HG03196 (cell line): ENCODE measurements around the gene FN3KRP.

ENCODE experiments used
- ATAC-seq: cut with Tn5 transposase; IDR thresholded peaks from one replicate; pipeline ENCODE4 v1.9.1; 2021; ENCODE audit not compliant: unreplicated experiment

The FN3KRP gene

DNA sequence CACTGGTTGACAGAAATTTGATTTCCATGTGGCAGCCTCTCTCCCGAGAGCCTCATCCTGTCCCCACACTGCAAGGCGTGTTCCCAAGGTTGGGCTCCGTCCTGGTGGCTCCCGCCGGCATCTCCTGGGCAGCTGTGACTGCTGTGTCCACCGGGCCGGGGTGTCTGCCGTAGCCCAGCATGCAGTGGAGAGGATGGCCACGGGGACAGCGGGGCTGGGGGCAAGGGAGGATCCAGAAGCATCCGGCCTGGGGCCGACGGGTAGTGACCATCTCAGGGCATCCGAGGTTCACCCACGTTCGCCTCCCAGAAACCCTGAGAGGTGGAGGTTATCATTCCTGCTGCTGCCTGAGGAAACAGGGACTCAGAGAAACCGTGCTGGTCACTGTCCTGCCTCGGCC, 10.8 kb upstream of the FN3KRP start:
- ATAC-seq, result no peak

DNA sequence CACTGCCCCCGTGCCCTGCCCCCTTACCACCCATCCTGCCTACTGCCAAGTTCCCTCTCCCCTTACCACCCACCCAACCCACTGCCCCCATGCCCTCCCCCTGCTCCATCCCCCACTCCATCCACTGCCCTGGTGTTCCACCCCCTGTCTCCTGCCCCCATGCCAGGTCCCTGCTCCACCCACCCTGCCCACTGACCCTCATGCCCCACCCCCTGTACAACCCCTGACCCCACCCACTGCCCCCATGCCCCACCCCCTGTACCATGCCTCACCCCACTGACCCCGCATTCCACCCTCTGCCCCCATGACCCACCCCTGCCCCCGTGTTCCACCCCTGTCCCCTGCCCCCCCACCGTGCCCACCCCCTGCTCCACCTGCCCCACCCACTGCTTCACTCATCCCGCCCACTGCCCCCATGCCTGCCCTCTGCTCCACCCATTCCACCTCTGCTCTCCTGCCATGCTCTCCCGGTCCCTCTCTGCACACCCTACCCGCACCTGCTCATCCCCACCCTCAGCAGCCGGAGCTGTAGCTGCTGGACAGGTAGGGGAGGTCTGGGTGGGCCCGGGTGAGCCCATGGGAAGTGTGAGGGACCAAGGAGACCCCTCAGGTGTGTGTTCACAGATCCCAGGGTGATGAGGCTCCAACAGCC, 7.4 kb upstream of the FN3KRP start:
- no peak for ATAC-seq

DNA sequence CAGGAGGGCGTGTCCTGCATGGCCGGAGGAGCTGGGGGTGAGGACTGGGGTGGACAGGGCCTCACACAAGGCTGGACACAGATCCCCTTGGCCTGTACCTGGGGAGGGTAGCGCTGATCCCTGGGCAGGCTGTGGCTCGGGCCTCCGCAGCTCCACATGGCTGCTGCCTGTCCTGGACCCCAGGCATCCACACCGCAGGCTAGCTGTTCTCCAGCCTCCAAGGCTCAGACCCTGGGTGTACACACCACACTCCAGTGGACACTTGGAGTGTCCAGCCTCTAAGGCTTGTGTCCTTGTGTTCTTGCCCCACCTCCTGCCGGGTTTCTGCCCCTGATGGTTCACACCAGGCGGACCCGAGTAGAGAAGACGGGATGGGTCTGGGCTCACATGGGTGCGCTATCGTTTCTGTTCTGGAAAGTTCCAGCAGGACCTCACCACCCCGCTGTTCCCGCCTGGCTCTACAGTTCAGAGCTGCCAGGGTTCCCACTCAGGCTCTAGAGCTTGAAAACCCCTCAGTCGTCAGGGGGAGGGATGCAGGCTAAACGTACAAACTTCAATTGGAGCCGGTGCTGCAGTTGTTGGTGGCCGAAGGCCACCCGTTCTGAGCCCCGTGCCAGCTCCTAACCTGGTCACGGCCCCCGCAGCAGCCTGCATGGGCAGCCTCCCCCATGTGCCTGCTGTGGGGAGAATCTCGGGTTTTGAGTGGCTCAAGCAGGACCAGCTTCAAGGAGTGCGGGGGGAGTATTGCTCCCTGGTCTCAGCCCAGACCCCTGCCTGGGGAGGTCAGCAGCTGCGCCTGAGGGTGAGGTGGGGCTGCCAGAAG, 6.6 kb upstream of the FN3KRP start:
- ATAC-seq, result no peak

DNA sequence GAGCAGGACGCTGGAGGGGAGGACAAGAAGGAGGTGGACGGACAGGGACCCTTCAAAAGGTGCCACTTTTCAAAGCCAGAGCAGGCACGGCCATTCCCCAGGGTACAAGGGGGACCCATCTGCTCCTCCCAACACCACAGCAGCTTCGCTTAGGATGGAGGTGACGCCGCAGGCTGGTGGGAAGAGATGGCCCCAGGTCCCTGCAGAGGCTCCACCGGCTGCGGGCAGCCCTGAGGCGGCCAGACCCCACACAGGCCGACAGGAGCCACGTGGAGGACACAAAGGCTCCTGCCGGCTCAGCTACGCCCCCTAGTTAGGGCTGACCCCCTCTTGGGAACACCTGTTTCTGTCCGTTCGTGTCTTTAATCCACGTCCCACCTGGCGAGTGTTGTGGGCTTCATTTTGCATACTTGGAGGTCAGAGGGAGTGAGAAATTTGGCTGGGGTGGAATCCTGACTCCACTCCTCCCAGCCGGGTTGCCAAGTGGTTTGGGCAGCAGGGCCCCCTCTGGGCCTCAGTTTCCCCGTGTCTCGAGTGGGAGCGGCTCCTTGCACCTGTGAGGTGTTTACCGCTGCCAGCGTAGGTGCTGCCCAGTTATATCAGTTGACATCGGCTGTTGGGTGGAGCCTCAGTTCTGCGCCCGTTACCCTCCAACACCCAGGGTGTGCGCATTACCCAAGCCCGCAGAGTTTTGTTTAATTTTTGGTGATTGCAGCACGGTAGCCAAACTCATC, 5.8 kb upstream of the FN3KRP start:
- ATAC-seq, result no peak

DNA sequence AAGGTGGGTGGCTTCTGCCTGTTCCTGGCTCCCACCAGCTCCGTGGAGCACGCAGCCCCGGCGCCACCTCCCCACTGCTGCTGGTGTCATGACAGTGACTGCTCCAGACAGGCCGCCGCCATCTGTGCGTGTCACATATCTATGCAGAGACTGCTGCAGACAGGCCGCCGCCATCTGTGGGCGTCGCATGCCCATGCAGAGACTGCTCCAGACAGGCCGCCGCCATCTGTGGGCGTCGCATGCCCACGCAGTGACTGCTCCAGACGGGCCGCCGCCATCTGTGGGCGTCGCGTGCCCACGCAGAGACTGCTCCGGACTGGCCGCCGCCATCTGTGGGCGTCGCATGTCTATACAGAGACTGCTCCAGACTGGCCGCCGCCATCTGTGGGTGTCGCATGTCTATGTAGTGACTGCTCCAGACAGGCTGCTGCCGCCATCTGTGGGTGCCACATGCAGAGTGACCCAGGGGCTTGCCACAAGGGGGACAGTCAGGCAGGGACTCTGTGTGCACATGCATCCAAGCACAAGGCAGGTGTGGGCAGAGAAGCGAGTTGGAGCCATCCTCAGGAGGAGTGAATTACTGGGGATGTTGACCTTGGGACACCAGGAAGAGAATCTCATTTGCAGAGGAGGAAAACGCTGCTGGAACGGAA, 3.3 kb upstream of the FN3KRP start:
- ATAC-seq, result no peak

DNA sequence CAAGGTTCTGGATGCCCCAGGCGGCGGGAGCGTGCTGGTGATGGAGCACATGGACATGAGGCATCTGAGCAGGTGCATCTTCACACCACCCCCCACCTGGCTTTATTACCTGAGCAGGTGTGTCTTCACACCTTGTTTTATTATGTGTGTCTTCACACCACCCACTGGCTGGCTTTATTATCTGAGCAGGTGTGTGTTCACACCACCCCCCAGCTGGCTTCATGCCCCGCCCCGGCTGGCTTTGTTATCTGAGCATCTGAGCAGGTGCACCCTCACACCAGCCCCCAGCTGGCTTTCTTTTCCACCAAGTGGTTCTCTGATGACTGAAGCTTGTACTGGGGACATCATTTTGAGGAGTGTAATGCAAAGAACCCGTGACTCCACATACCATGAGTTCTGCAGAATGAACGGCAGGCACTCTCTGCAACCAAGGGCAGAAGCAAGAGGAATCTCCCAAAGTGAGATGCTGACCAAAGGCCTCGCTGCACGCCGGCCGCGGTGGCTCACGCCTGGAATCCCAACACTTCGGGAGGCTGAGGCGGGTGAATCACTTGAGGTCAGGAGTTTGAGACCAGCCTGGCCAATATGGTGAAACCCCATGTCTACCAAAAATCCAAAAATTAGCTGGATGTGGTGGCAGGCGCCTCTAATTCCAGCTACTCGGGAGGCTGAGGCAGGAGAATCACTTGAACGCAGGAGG, 2.6 kb downstream of the FN3KRP start:
- no peak for ATAC-seq

DNA sequence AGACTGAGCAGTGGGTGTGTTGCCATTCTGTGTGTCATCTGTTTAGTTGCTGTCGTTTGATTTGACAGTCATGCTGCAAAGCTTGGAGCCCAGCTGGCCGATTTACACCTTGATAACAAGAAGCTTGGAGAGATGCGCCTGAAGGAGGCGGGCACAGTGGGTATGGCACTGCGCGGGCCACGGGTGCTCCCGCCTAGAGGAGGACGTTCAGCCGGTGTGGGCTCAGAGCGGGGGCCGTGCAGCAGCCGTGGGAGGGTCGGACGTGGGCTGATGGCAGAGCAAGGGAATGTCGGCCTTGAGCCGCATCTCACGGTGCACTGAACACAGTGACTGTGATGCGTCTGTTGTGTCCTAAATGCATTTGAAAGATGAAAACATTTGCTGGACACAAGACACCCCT, 3.7 kb downstream of the FN3KRP start:
- ATAC-seq, result no peak

DNA sequence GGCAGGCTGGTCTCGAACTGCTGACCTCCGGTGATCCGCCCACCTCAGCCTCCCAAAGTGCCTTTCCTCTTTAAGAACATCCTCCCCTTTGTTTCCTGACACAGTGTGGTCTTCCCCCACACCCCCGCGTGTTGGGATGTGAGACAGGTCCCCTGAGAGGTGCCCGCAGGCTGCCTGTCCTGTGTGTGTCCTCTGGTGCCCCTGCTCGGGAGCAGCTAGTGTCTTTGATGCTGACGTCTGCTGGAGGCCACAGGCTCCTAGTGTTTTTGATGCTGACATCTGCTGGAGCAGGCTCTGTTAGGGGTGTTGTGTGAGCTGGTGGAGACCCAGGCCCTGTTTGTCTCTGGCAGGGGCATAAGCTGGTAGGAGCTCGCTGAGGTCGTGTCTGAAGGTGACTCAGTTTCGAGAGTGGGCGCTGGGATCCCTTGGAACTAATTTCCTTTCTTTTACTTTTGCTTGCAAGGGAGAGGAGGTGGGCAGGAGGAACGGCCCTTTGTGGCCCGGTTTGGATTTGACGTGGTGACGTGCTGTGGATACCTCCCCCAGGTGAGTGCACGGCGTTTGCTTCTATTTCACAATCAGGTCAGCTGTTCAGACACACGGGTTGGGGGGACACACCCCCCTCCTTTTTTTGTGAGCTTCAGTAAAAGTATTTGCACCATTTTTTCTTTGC, 6.0 kb downstream of the FN3KRP start:
- ATAC-seq, result no peak

DNA sequence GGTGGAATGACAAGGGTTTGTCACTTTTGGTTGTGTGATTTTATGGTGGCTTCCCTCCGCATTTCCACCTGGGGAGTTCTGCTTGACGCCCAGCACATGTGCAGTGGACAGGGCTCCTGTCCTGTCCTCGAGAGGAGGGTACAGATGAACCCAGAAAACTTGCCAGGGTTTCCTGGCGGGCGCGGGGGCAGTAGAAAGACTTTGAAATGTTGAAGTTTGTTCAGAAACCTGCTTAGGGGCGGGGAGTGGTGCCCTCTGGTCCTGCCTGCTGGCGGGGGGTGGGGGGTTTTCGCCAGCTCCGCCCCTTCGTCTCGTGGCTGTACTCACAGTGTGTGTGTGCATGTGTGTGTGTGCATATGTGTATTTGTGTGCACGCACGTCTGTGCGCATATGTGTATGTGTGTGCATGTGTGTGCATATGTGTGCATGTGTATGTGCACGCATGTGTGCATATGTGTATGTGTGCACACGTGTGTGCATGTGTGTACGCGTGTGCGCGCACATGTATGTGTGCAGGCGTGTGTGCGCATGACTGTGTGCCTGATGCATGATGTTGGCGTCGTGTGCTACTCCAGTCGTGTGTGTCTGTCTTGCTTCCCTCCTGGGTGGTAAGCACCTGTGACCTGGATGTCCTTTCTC, 6.8 kb downstream of the FN3KRP start:
- ATAC-seq, result no peak

DNA sequence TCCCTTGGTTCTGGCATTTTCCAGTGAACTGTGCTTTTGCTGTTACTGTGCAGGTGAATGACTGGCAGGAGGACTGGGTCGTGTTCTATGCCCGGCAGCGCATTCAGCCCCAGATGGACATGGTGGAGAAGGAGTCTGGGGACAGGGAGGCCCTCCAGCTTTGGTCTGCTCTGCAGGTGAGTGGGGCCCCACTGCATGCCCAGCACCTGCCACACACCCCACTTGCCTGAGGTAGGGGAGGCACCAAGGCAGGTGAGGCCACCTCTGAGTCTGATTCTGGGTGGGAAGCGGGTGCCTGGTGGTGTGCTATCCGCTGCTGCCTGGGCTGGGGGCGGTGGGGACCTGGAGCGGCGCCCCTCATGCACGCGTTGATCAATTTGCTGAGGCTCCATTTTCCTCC, 9.9 kb downstream of the FN3KRP start:
- no peak for ATAC-seq

DNA sequence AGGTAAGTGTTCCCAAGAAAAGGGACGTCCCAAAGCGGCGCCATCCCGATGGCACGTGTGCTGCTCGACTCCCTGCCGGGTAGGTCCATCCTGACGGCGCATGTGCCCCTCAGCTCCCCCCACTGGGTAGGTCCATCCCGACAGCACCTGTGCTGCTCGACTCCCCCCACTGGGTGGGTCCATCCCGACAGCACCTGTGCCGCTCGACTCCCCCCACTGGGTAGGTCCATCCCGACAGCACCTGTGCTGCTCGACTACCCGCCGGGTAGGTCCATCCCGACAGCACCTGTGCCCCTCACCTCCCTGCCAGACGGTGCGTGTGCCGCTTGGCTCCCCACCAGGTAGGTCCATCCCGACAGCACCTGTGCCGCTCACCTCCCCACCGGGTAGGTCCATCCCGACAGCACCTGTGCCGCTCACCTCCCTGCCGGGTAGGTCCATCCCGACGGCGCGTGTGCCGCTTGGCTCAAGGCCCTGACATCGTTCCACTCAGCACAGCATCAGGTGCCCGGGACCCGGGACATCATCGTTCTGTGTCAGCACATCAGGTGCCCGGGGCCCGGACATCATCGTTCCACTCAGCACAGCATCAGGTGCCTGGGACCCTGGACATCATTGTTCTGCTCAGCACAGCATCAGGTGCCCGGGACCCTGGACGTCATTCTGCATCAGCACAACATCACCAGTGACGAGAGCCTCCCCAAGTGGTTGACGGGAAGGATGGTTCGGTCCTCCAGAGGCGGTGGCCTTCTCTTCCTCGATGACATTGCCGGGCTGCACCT, 13.2 kb downstream of the FN3KRP start:
- no peak for ATAC-seq

DNA sequence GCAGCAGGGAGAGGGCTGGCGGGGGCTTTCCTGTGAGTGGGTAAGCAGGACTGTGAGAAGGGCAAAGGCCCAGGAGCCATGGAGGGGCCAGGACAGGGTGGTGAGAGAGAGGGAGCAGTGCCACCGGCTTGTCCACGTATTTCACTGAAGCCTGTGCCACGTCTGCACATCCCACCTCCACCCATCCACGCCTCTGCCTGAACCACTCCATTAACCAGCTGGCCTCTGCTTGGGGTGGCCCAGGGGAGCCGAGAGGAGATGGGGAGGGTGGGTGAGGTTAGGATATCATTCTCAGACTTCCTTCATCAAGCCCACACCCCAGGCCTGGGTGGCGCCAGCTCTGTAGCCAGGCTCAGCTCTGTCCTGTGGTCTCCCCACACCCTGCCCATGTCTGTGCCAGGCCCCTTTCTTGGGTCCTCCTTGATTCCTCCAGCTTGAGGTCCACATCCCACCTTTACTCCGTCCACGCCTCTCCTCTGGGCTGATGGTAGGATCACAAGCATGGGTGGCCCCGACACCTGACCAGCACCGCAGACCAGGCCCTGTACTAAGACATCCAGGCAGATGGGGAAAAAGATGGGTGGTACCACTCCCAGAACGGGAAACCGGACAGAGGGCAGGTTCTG, 15.7 kb downstream of the FN3KRP start:
- ATAC-seq, result no peak

DNA sequence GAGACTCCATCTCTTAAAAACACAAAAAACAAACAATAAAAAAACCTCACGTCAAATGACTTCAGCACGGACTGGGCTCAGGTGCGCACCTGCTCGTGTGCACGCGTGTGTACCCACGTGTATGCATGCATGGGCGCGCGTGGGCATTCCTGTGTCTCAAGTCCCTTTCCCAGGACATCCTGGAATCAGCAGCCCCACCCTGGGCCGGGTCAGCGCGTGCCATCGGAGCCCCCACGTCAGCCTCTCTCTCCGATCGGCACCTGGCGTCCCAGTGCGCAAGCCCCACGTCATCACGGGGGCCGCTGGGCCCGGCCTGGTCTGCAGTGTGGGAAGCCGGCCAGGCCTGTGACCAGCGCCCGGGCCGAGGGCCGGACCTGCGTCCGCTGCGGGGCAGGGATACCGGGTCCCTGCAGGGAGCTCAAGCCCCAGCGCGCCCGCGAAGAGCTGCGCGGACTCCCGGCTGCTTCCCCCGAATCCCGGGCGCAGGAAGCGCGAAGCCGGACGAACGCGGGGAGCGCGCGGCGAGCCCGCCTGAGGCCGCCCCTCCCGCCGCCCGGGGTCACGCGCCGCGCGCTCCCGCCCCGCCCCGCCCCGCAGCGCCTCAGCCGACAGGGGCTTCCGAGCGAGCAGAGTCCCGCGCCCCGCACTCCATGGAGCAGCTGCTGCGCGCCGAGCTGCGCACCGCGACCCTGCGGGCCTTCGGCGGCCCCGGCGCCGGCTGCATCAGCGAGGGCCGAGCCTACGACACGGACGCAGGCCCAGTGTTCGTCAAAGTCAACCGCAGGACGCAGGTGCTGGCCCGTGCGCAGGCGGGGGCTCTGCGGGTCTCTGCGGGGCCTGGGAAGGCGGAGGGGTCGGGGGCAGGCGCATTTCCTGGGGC, 18.7 kb downstream of the FN3KRP start, which contains the start of gene FN3K:
Gene FN3K (plus strand): TSS at position 629 of the 880 bp plus-strand sequence. CDS start 22 bp downstream, at position 651.
- no peak for ATAC-seq

DNA sequence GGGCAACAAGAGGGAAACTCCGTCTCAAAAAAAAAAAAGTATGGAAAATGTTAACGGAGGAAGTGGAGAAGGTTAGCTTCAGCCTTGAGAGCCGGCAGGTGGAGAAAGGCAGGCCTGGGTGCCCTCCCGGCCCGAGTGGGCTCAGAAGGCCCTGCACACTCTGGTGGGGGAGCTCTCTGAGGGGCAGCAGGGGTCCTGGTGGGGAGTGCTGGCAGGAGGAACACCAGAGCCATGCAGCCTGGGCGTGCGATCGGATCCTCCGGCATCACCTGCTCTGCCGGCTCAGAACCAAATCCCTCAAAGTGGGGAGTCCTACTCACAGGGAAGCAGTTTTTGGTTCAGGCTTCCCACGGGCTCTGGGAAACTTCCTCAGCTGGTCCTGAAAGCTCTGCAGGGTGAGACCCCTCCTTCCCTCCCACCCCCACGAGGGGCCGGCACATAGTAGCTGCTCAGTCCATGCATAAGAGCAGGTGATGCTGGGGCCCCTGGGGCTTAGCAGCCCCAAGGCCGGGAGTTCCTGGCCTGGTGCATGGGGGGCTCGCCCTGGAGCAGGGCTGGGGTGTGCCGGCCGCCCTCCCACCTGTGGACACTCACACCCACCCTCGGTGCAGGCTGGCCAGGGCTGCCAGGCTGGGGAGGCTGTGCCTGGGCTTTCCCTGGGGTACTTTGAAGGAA, 20.1 kb downstream of the FN3KRP start:
- no peak for ATAC-seq

DNA sequence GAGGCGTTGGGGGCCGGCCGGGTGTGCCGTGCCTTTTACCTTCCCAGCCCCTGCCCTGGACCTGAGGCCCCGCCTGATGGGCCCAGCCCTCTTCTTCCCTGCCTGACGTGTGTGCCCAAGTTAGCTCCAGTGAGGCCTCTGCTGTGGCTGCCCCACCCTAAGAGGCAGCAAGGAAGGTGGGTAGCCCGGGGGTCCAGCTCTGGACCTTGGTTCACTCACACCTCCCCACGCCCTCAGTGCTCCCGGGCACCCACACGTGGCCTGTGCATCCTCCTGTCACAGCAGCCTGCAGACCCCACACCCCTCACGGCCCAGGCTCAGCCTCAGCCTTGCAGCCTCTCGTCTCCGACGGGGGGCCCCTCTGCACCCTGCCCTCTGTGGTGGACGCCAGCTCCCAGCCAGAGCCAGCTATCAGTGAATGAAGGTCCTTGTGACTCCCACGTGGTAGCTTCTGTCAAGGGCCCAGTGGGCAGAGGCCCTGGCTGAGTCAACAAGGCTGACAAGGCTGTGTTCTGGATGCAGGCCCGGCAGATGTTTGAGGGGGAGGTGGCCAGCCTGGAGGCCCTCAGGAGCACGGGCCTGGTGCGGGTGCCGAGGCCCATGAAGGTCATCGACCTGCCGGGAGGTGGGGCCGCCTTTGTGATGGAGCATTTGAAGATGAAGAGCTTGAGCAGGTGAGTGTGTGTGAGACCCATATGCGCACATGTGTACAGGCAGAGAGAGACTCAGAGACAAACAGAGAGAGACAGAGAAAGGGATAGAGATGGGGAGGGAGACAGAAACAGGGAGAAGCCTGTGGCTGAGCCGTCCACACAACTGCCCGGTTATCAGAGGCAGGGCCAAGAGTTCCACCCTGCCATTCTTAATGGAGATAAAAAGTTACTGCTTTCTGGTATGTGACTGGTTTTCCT, 21.7 kb downstream of the FN3KRP start:
- ATAC-seq, result no peak
